ENCODE measurements around the gene DTX3. TPM values are rescaled to one million over a fixed set of nuclear protein-coding genes. Genes with fewer than 3 reads are reported as not detected.
"Not testable (repeated sequence)": the region's sequence is repeated elsewhere in the genome, so short reads cannot be mapped to it uniquely, and the experiment has no call there.

Gene DTX3
- total RNA-seq, 1 donor from 2014 or later, result 22.1 TPM

GRCh38 chr12:57632958-57633840 lies 28.6 kb downstream of the DTX3 start, which contains the start of gene B4GALNT1:
Gene B4GALNT1, minus strand, starts transcription at chr12:57633201. Its CDS starts 1,069 bp downstream, at chr12:57632132.
- peak within 1 kb of the TSS; percentile 25 for H3K27ac ChIP-seq
- H3K9me3 ChIP-seq, result no peaks in the 10 kb centered on the region
- no peaks in the 10 kb centered on the region for H3K36me3 ChIP-seq
- DNase-seq (ENCODE audit: extremely low spot score in 2 of 2), result peak in 1 of 2 donors; percentile 72
- H3K4me3 ChIP-seq, result peak within 1 kb of the TSS; percentile 52 to 68
- TF ChIP-seq CTCF (IDR thresholded peaks at IDR 0.05) (peak; percentile 55 to 84 (median 75)), POLR2AphosphoS5 (IDR thresholded peaks at IDR 0.05; ENCODE audit: insufficient read depth in 1 of 2, low read depth in 1 of 2) (no peak), POLR2A (IDR thresholded peaks at IDR 0.05) (no peak)
- intact Hi-C loops (cut with DNase I), result no loop called here
- H3K4me1 ChIP-seq, result peaks cover 23% of the 10 kb centered on the region
- H3K27me3 ChIP-seq, result no peaks in the 10 kb centered on the region

- H3K27me3 ChIP-seq; H3K36me3 ChIP-seq; H3K27ac ChIP-seq; DNase-seq (ENCODE audit: extremely low spot score in 2 of 2); H3K4me3 ChIP-seq; intact Hi-C loops (cut with DNase I); H3K9me3 ChIP-seq: not testable (repeated sequence)
- peaks cover 19% of the 10 kb centered on the region for H3K4me1 ChIP-seq
Observed at GRCh38 chr12:57636731-57637130, 32.1 kb downstream of the DTX3 start.

GRCh38 chr12:57637364-57637763 lies 32.7 kb downstream of the DTX3 start:
- no peak for TF ChIP-seq CTCF (IDR thresholded peaks at IDR 0.05)
- TF ChIP-seq POLR2AphosphoS5 (IDR thresholded peaks at IDR 0.05; ENCODE audit: insufficient read depth in 1 of 2, low read depth in 1 of 2), result no peak
- intact Hi-C loops (cut with DNase I), result no loop called here
- Histone ChIP-seq H3K4me1 (peaks cover 12% of the 10 kb centered on the region), H3K9me3 (no peaks in the 10 kb centered on the region), H3K27me3 (no peaks in the 10 kb centered on the region), H3K27ac (no peak overlapping the region), H3K4me3 (no peak overlapping the region), H3K36me3 (no peaks in the 10 kb centered on the region)
- no peak for DNase-seq (ENCODE audit: extremely low spot score in 2 of 2)

- Histone ChIP-seq H3K36me3 (no peaks in the 10 kb centered on the region), H3K27ac (no peak overlapping the region), H3K27me3 (no peaks in the 10 kb centered on the region), H3K9me3 (no peaks in the 10 kb centered on the region), H3K4me1 (peaks cover 5% of the 10 kb centered on the region), H3K4me3 (no peak overlapping the region)
- DNase-seq (ENCODE audit: extremely low spot score in 2 of 2), result no peak
- intact Hi-C loops (cut with DNase I), result no loop called here
- TF ChIP-seq POLR2AphosphoS5 (IDR thresholded peaks at IDR 0.05; ENCODE audit: insufficient read depth in 1 of 2, low read depth in 1 of 2) (no peak), CTCF (IDR thresholded peaks at IDR 0.05) (no peak), POLR2A (IDR thresholded peaks at IDR 0.05) (no peak)
Observed at GRCh38 chr12:57638096-57638495, 33.5 kb downstream of the DTX3 start.

GRCh38 chr12:57640175-57641042 lies 35.8 kb downstream of the DTX3 start:
- no peaks in the 10 kb centered on the region for H3K9me3 ChIP-seq
- no peak overlapping the region for H3K27ac ChIP-seq
- no peaks in the 10 kb centered on the region for H3K36me3 ChIP-seq
- H3K4me3 ChIP-seq, result no peak overlapping the region
- TF ChIP-seq POLR2A (IDR thresholded peaks at IDR 0.05), result no peak
- no peak for TF ChIP-seq CTCF (IDR thresholded peaks at IDR 0.05)
- TF ChIP-seq POLR2AphosphoS5 (IDR thresholded peaks at IDR 0.05; ENCODE audit: insufficient read depth in 1 of 2, low read depth in 1 of 2), result no peak
- no peaks in the 10 kb centered on the region for H3K4me1 ChIP-seq
- no peak for DNase-seq (ENCODE audit: extremely low spot score in 2 of 2)
- no peaks in the 10 kb centered on the region for H3K27me3 ChIP-seq
- intact Hi-C loops (cut with DNase I), result no loop called here

Measured in vagina (tissue), 2 donors.